Spleen (tissue), 11 donors: ENCODE results near the gene TCF20. TPM values are rescaled to one million over a fixed set of nuclear protein-coding genes. Genes with fewer than 3 reads are reported as not detected.

Source experiments
- DNase-seq: peaks from one replicate; pipeline ENCODE4 v3.0.0-alpha.2; 2020
- H3K27ac ChIP-seq, 8 donors: fragments of 200-600 bp; sonication (generic) in 7 of 8; 1 replicate in 4 of 8; 2 replicates in 4 of 8; pipeline versions ENCODE4 v1.5.0 to v1.8.0; 2016 to 2021; ENCODE audit warnings: inconsistent platforms in 4 of 8, mild to moderate bottlenecking in 4 of 8, moderate library complexity in 1 of 8
- H3K27me3 ChIP-seq, 7 donors: fragments of 200-600 bp; sonication (generic) in 6 of 7; replicated peaks in 1 of 7; 1 replicate in 4 of 7; 2 replicates in 3 of 7; pipeline versions ENCODE4 v1.5.0 to v1.8.0; 2016 to 2021; ENCODE audit warnings: inconsistent platforms in 3 of 7, mild to moderate bottlenecking in 1 of 7
- H3K36me3 ChIP-seq, 6 donors: fragments of 200-600 bp; sonication (generic) in 5 of 6; 1 replicate in 4 of 6; 2 replicates in 2 of 6; pipeline versions ENCODE4 v1.5.0 to v1.8.0; 2016 to 2021; ENCODE audit warnings: inconsistent platforms in 2 of 6
- H3K4me1 ChIP-seq, 6 donors: fragments of 200-600 bp; sonication (generic) in 5 of 6; 1 replicate in 3 of 6; 2 replicates in 3 of 6; pipeline versions ENCODE4 v1.5.0 to v1.8.0; 2016 to 2021; ENCODE audit warnings: inconsistent platforms in 3 of 6
- H3K4me3 ChIP-seq, 8 donors: fragments of 200-600 bp; sonication (generic) in 7 of 8; 1 replicate in 4 of 8; 2 replicates in 4 of 8; pipeline versions ENCODE4 v1.5.0 to v1.8.0; 2016 to 2021; ENCODE audit warnings: inconsistent platforms in 4 of 8, mild to moderate bottlenecking in 4 of 8, moderate library complexity in 2 of 8
- H3K9me3 ChIP-seq, 8 donors: fragments of 200-600 bp; sonication (generic) in 7 of 8; 1 replicate in 4 of 8; 2 replicates in 4 of 8; pipeline versions ENCODE4 v1.5.0 to v1.8.0; 2016 to 2021; ENCODE audit warnings: inconsistent platforms in 4 of 8
- POLR2A ChIP-seq, 3 donors: fragments of 450-650 bp; IDR thresholded peaks; one replicate each; pipeline ENCODE4 v1.5.1; 2017; ENCODE audit warnings: antibody characterized with exemption in 3 of 3, mild to moderate bottlenecking in 1 of 3
- POLR2AphosphoS5 ChIP-seq, 3 donors: sonication (generic); formaldehyde crosslinking; IDR thresholded peaks; one replicate each; pipeline ENCODE4 v1.5.1; 2017; ENCODE audit warnings: antibody characterized with exemption in 3 of 3
- WGBS, 5 donors: extraction: QIAGEN DNeasy Blood & Tissue Kit in 3 of 5; methylation state at CpG; one replicate each; pipeline versions ENCODE4 v1.1.5 to v1.1.7; 2013 to 2018; 5-methylcytosine and 5-hydroxymethylcytosine counted together
- intact Hi-C: fragments of 100-400 bp; cut with DNase I; formaldehyde crosslinking; loops from one replicate; pipeline ENCODE4 v1.15.0; 2023; ENCODE audit warnings: low total_unique reads
- polyA plus RNA-seq, 3 donors: library from polyadenylated mRNA; stranded (reverse); fragments of 200-250 nt; gene quantifications; one replicate each; pipeline ENCODE4 v1.2.1, GENCODE V29; 2013
- total RNA-seq, 7 donors: library from RNA; depleted of rRNA in 3 of 7; stranded (reverse); fragments of >200 nt in 3 of 7; fragmentation: NEBNext Ultra II Directional in 4 of 7; extraction: Animal tissue kit (Norgen Biotek cat#: 25700) in 4 of 7; gene quantifications; one replicate each; pipeline versions ENCODE4 v1.1.0 to v1.2.1, GENCODE V29; 2016 to 2021
- TF ChIP-seq, protein P1 (sequence below), 11 experiments: fragments of 200-600 bp in 7 of 11; fragments of 450-650 bp in 4 of 11; sonication (generic) in 4 of 11; IDR thresholded peaks in 8 of 11; conservative IDR thresholded peaks in 3 of 11; 1 replicate in 7 of 11; 2 replicates in 4 of 11; pipeline versions ENCODE4 v1.4.0 to v1.8.0; 2016 to 2021; ENCODE audit warnings: antibody characterized with exemption in 11 of 11, inconsistent platforms in 4 of 11, mild to moderate bottlenecking in 1 of 11
- donor health status: healthy with polysubstance abuse.
- donor health status: DM: no; HTN: no; CAD: no; lungs with moderate emphysema.
- donor health status: DM: no; HTN: no; CAD: no.
- donor health status: Bipolar disorder and iron deficiency.
- donor health status: healthy.
- donor health status: DM: no; HTN: no; CAD: no.
- donor health status: DM: yes; HTN: yes; CAD: no.

The TCF20 gene
- total and polyA plus RNA-seq, 10 donors: 4.4 to 54.1 (median 41.9) TPM

DNA sequence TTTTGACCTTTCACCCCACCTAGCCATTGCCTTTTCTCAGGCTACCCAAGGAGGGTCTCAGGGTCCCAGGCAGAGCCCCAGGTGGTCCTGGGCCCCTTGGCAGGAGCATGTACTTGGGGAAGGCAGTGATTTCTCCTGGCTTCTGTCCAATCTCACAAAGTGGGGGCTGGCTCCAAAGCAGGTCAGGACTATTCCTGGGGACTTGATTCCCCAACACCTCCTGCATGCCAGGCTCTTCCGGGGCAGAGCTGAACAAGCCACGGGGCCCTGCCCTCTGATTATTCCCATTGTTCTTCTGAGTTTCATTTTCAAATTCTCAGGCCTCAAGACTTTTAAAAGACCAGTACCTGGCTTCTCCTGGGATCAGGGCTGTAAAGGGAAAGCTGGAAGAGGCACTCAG is 1.5 kb upstream of the TCF20 start:
- DNase-seq: peak; percentile 41
- peaks cover 0 to 6% (median 0%) of the 10 kb centered on the region in 6 donors for H3K36me3 ChIP-seq
- 70 to 93% (median 80%) methylated on average over 2 of the region's 2 CpGs for WGBS, 5 donors
- H3K27me3 ChIP-seq: no peaks in the 10 kb centered on the region
- no peaks in the 10 kb centered on the region for H3K9me3 ChIP-seq
- H3K27ac ChIP-seq: peak overlapping the region in 3 of 8 donors; percentile 13 to 64 (median 25)
- no peak overlapping the region for H3K4me3 ChIP-seq
- intact Hi-C loops: no loop called here
- TF ChIP-seq POLR2A (IDR thresholded peaks at IDR 0.05) (no peak), POLR2AphosphoS5 (IDR thresholded peaks at IDR 0.05) (no peak)
- TF ChIP-seq, protein P1, sequence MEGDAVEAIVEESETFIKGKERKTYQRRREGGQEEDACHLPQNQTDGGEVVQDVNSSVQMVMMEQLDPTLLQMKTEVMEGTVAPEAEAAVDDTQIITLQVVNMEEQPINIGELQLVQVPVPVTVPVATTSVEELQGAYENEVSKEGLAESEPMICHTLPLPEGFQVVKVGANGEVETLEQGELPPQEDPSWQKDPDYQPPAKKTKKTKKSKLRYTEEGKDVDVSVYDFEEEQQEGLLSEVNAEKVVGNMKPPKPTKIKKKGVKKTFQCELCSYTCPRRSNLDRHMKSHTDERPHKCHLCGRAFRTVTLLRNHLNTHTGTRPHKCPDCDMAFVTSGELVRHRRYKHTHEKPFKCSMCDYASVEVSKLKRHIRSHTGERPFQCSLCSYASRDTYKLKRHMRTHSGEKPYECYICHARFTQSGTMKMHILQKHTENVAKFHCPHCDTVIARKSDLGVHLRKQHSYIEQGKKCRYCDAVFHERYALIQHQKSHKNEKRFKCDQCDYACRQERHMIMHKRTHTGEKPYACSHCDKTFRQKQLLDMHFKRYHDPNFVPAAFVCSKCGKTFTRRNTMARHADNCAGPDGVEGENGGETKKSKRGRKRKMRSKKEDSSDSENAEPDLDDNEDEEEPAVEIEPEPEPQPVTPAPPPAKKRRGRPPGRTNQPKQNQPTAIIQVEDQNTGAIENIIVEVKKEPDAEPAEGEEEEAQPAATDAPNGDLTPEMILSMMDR (IDR thresholded peaks at IDR 0.05 in 8 of 11, conservative IDR thresholded peaks at IDR 0.05 in 3 of 11): no peak
- H3K4me1 ChIP-seq: peaks cover 6 to 51% (median 32%) of the 10 kb centered on the region in 6 donors

DNA sequence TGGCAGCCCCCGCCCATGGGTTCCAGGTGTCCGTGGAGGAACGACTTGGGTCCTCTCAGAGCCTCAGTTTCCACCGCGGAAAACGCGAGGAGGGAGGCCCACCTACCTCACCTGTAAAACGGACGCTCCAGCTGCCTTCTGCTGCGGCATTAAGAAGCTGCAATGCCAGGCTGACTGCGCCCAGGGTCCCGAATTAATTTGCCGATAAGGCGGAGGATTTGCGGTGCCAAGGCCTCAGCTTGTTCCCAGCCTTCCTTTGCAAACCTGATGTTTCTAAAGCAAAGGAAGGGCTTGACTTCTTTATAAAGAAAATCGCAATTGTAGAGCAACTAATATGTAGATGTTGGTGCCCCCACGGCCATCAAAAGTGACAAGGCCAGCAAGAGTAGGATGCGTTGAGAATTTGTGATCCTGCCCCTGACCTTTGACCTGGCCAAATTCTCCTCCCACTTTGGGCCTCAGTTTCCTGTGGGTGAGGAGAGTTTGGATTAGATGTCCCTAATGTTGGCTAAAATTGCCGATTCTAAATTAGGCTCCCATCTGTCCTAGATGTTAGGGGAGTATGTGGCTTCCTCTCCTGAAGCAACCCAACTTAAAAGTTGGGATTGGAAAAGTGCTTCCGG is 849 bp upstream of the TCF20 start:
- WGBS, 5 donors: 88 to 93% (median 92%) methylated on average over 15 to 20 of the region's 20 CpGs
- H3K36me3 ChIP-seq: peaks cover 0 to 8% (median 0%) of the 10 kb centered on the region in 6 donors
- peaks cover 6 to 56% (median 34%) of the 10 kb centered on the region in 6 donors for H3K4me1 ChIP-seq
- no peaks in the 10 kb centered on the region for H3K9me3 ChIP-seq
- H3K27ac ChIP-seq: peak overlapping the region in 6 of 8 donors; percentile 22 to 95 (median 78)
- intact Hi-C loops: no loop called here
- TF ChIP-seq, protein P1 (IDR thresholded peaks at IDR 0.05 in 8 of 11, conservative IDR thresholded peaks at IDR 0.05 in 3 of 11): no peak
- TF ChIP-seq POLR2AphosphoS5 (IDR thresholded peaks at IDR 0.05) (no peak), POLR2A (IDR thresholded peaks at IDR 0.05) (no peak)
- peak overlapping the region in 6 of 8 donors; percentile 38 to 100 (median 90) for H3K4me3 ChIP-seq
- no peaks in the 10 kb centered on the region for H3K27me3 ChIP-seq
- DNase-seq: no peak

DNA sequence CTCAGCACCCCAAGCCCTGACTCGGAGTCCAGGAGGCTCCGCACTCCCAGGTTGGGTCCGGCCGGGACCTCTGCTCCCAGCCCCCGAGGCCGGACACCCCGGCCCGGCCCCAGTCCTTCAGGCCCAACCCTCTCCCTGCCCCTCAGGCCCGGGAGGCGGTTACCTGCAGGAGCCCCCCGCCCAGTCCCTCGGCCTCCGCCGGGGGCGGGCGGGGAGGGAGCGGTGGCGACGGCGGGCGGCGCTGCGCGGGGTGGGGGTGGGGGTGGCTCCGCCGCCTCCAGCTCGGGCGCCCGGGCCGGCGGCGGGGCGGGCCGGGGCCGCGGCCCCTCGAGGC is 310 bp downstream of the TCF20 start:
- H3K27ac ChIP-seq: peak overlapping the region; percentile 81 to 95 (median 92)
- WGBS, 5 donors: 0 to 4% (median 2%) methylated on average over 7 to 37 of the region's 37 CpGs; no CpG with 5 or more reads in 1 of the 5 donors
- intact Hi-C loops: no loop called here
- H3K9me3 ChIP-seq: no peaks in the 10 kb centered on the region
- peaks cover 0 to 8% (median 0%) of the 10 kb centered on the region in 6 donors for H3K36me3 ChIP-seq
- H3K27me3 ChIP-seq: no peaks in the 10 kb centered on the region
- peaks cover 6 to 64% (median 41%) of the 10 kb centered on the region in 6 donors for H3K4me1 ChIP-seq
- H3K4me3 ChIP-seq: peak overlapping the region; percentile 68 to 100 (median 98)
- TF ChIP-seq, protein P1 (IDR thresholded peaks at IDR 0.05 in 8 of 11, conservative IDR thresholded peaks at IDR 0.05 in 3 of 11): no peak
- TF ChIP-seq POLR2AphosphoS5 (IDR thresholded peaks at IDR 0.05) (no peak), POLR2A (IDR thresholded peaks at IDR 0.05) (no peak)
- no peak for DNase-seq

DNA sequence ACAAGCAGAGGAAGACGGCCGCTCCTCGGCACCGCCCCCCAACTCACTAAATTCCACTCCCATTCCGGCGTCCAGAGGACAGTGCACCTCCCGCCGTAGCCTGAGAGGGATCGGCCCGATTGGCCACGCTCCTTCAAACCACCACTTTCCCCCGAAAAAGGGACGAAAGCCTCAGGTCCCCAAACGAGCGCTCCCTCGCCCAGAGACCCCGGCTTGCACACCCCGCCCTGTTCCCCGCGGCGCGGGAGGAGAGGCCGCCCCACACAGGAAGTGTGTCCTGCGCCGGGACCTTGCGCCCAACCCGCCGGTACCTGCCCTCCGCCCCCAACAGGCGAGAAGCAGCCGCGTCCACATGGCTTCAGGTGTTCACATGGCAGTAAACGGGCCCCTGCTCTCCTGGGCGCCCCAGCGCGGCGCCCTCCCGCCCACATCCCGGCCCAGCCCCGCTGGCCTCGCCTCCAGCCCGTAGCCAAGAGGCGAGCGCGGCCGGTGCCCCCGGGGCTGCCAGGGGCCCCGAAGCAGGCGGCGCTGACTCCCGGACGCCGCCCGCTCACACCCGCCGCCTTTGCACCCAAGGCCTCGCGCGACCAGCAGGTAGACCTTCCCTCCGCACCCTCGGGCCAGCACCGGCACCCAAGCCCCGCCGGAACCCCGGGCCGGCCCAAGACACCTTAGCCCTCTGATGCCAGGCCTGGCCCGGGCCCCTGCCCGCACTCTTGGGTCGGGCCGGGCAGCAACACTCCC is 849 bp downstream of the TCF20 start:
- intact Hi-C loops: no loop called here
- peak; percentile 94 for DNase-seq
- 0 to 1% (median 0%) methylated on average over 19 to 70 of the region's 70 CpGs for WGBS, 5 donors

More for the DNA sequence above, 849 bp downstream of the TCF20 start:
- no peaks in the 10 kb centered on the region for H3K9me3 ChIP-seq
- TF ChIP-seq, protein P1 (IDR thresholded peaks at IDR 0.05 in 8 of 11, conservative IDR thresholded peaks at IDR 0.05 in 3 of 11): peak in 4 of 11 experiments; percentile 11 to 35 (median 20)
- peak; percentile 61 to 78 (median 75) for TF ChIP-seq POLR2AphosphoS5 (IDR thresholded peaks at IDR 0.05)
- TF ChIP-seq POLR2A (IDR thresholded peaks at IDR 0.05): no peak
- H3K4me3 ChIP-seq: peak overlapping the region; percentile 68 to 100 (median 98)
- H3K27me3 ChIP-seq: no peaks in the 10 kb centered on the region
- peaks cover 6 to 70% (median 44%) of the 10 kb centered on the region in 6 donors for H3K4me1 ChIP-seq
- peak overlapping the region; percentile 81 to 95 (median 92) for H3K27ac ChIP-seq
- peaks cover 0 to 8% (median 0%) of the 10 kb centered on the region in 6 donors for H3K36me3 ChIP-seq
